ENCODE results near the gene ATP5F1B. TPM values are rescaled to one million over a fixed set of nuclear protein-coding genes. Genes with fewer than 3 reads are reported as not detected.
A peak's percentile ranks its signal among the peaks of the same experiment; 100 is the strongest.

Gene ATP5F1B
- total RNA-seq, 1 experiment from 2014 or later = 999 TPM

- TF ChIP-seq, protein P1, sequence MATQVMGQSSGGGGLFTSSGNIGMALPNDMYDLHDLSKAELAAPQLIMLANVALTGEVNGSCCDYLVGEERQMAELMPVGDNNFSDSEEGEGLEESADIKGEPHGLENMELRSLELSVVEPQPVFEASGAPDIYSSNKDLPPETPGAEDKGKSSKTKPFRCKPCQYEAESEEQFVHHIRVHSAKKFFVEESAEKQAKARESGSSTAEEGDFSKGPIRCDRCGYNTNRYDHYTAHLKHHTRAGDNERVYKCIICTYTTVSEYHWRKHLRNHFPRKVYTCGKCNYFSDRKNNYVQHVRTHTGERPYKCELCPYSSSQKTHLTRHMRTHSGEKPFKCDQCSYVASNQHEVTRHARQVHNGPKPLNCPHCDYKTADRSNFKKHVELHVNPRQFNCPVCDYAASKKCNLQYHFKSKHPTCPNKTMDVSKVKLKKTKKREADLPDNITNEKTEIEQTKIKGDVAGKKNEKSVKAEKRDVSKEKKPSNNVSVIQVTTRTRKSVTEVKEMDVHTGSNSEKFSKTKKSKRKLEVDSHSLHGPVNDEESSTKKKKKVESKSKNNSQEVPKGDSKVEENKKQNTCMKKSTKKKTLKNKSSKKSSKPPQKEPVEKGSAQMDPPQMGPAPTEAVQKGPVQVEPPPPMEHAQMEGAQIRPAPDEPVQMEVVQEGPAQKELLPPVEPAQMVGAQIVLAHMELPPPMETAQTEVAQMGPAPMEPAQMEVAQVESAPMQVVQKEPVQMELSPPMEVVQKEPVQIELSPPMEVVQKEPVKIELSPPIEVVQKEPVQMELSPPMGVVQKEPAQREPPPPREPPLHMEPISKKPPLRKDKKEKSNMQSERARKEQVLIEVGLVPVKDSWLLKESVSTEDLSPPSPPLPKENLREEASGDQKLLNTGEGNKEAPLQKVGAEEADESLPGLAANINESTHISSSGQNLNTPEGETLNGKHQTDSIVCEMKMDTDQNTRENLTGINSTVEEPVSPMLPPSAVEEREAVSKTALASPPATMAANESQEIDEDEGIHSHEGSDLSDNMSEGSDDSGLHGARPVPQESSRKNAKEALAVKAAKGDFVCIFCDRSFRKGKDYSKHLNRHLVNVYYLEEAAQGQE (IDR thresholded peaks at IDR 0.05; ENCODE audit: insufficient read depth in 1 of 2, low read depth in 2 of 2, low read length in 1 of 2) = no peak
- TF ChIP-seq TCF7L2 (IDR thresholded peaks at IDR 0.05; ENCODE audit: low read depth, low read length) (no peak), SIN3A (IDR thresholded peaks at IDR 0.05; ENCODE audit: borderline replicate concordance, insufficient read depth, low read depth, low read length) (0 out of 2 replicates have a peak, but pooled peaks have one; percentile 78), POLR2AphosphoS5 (IDR thresholded peaks at IDR 0.05; ENCODE audit: low read depth, low read length) (no peak)
- H3K36me3 ChIP-seq (ENCODE audit: control insufficient read depth, insufficient read depth, low read length) = peaks cover 6% of the 10 kb centered on the region
- ATAC-seq = peak; percentile 48
- POLR2A ChIA-PET = interaction anchor here (1.2 kb wide), 1 partner anchor 17 kb away, joined by 3 read pairs; no protein-coding TSS in a partner anchor
- peak overlapping the region; percentile 96 for H3K27ac ChIP-seq (ENCODE audit: low read length)
- CTCF ChIA-PET = no interaction called here
- peaks cover 41% of the 10 kb centered on the region for H3K4me1 ChIP-seq (ENCODE audit: control insufficient read depth, insufficient read depth, low read length)
- peak overlapping the region; percentile 96 to 99 for H3K4me3 ChIP-seq (ENCODE audit: low read depth in 2 of 2, low read length in 2 of 2)
- no TSS peak for BruUV-seq (replicated peaks)
- no peaks in the 10 kb centered on the region for H3K9me3 ChIP-seq (ENCODE audit: control insufficient read depth, insufficient read depth, low read depth, low read length)
- in situ Hi-C loops (cut with HindIII; ENCODE audit: low pct_unique_long_range_greater_than_20kb, low sequenced_read_pairs) (loop anchor here (10.0 kb wide), 1 partner anchor 55 kb away; no protein-coding TSS in a partner anchor), intact Hi-C loops (cut with micrococcal nuclease; ENCODE audit: unreplicated experiment) (no loop called here)
- H3K27me3 ChIP-seq (ENCODE audit: control insufficient read depth, insufficient read depth, low read length) = no peaks in the 10 kb centered on the region
- no peak for DNase-seq (ENCODE audit: low read depth, low spot score)
These were observed 16.2 kb downstream of the ATP5F1B start for GRCh38 chr12:56629459-56630179.

DNA sequence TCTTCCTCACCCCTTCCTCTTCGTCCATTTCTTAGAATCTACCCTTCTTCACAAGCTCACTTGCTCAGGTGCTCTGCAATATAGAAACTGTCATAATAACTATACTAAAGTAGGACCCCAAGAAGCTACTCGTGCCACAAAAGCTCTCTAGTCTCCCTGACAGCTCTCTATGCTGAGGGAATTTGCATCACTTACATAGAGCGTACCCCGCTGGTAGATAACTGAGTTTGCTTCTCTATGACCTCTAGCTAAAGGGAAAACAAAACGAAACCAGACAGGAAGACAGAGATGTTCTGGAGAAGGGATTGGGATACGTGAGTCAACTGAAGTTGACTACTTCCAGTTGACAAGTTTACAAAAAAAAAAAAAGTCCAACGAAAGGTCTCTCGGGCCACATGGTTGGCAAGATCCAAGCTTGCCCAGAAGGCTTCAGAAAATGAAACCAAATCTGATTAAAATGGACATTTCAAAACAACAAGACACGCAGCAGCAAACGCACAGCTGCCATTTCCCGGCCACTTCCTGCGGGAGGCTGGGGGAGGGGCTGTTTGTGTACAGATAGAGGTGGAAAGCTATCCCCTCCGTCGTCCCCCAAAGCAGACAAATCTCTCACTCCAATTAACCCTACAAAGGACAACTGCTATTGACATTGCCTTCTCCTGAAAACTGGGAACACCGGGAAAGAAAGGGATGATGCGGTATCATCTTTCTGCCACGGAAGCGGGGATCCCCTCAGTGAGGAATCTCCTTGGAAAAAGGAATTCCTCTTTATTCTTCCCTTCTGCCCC, 16.9 kb downstream of the ATP5F1B start:
- Histone ChIP-seq H3K36me3 (ENCODE audit: control insufficient read depth, insufficient read depth, low read length) (peaks cover 6% of the 10 kb centered on the region), H3K9me3 (ENCODE audit: control insufficient read depth, insufficient read depth, low read depth, low read length) (no peaks in the 10 kb centered on the region), H3K4me1 (ENCODE audit: control insufficient read depth, insufficient read depth, low read length) (peaks cover 37% of the 10 kb centered on the region), H3K27ac (ENCODE audit: low read length) (peak overlapping the region; percentile 96), H3K4me3 (ENCODE audit: low read depth in 2 of 2, low read length in 2 of 2) (peak overlapping the region; percentile 96 to 99), H3K27me3 (ENCODE audit: control insufficient read depth, insufficient read depth, low read length) (no peaks in the 10 kb centered on the region)
- TF ChIP-seq TCF7L2 (IDR thresholded peaks at IDR 0.05; ENCODE audit: low read depth, low read length) (no peak), CTCF (IDR thresholded peaks at IDR 0.05) (no peak), SIN3A (IDR thresholded peaks at IDR 0.05; ENCODE audit: borderline replicate concordance, insufficient read depth, low read depth, low read length) (no peak; the same call in 1 of the 2 replicates), POLR2AphosphoS5 (IDR thresholded peaks at IDR 0.05; ENCODE audit: low read depth, low read length) (no peak)
- TF ChIP-seq, protein P1 (IDR thresholded peaks at IDR 0.05; ENCODE audit: insufficient read depth in 1 of 2, low read depth in 2 of 2, low read length in 1 of 2) = no peak
- BruUV-seq (replicated peaks) = TSS peak; percentile 62
- ATAC-seq (peak; percentile 16; the same call in 1 of the 2 replicates), DNase-seq (ENCODE audit: low read depth, low spot score) (no peak)
- intact Hi-C loops (cut with micrococcal nuclease; ENCODE audit: unreplicated experiment) = no loop called here
- ChIA-PET POLR2A (interaction anchor here (0.7 to 1.2 kb wide), 3 partner anchors 14 to 19 kb away, joined by 3 to 8 read pairs (median 4); no protein-coding TSS in a partner anchor), CTCF (interaction anchor here (0.5 to 1.3 kb wide), 5 partner anchors 8 to 478 kb away, joined by 3 to 7 read pairs (median 5); no protein-coding TSS in a partner anchor)
- in situ Hi-C loops (cut with HindIII; ENCODE audit: low pct_unique_long_range_greater_than_20kb, low sequenced_read_pairs) = loop anchor here (10.0 kb wide), 1 partner anchor 54 kb away; no protein-coding TSS in a partner anchor
